ENCODE results near the gene PHLDB3.

DNA sequence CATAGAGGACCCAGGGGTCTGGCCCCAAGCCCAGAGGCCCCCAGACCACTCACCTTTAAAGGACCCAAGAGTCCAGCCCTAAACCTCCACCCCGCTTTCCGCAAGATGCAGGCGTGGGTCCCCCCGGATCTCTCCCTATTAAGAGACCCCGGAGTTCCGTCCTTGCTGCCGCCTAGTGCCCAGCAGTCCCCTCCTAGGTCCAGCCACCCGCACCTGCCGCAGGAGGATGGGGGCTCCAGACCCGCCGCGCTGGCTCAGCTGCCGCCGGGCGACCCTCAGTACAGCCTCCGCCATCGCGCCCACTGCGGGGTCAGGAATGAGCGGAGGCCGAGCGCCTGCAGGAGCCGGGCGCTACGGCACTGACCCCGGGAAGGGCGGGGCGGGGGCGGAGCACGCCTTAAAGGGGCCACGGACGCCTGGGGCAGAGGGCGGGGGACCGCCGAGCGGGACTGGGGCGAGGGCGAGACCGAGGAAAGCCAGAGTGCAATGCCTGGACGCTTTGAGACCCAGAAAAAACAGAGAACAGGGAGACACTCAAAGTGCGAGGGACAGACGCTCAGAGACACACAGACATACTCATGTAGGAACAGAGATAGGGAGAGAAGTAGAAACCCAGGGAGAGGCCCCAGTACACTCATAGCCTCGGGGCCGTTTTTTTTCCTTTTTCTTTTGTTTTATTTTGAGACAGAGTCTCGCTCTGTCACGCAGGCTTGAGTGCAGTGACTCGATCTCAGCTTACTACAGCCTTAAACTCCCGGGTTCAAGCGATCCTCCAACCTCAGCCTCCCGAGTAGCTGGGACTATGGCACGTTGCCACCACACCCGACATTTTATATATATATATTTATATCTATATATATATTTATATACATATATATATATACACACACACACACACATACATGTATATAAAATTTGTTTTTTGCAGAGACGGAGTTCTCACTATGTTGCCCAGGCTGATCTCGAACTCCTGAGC, 22.6 kb upstream of the PHLDB3 start, which contains the start of gene ETHE1:
- TF ChIP-seq POLR2A (IDR thresholded peaks at IDR 0.05), result peak in 2 of 3 donors; percentile 30 to 77
- TF ChIP-seq, protein P1, sequence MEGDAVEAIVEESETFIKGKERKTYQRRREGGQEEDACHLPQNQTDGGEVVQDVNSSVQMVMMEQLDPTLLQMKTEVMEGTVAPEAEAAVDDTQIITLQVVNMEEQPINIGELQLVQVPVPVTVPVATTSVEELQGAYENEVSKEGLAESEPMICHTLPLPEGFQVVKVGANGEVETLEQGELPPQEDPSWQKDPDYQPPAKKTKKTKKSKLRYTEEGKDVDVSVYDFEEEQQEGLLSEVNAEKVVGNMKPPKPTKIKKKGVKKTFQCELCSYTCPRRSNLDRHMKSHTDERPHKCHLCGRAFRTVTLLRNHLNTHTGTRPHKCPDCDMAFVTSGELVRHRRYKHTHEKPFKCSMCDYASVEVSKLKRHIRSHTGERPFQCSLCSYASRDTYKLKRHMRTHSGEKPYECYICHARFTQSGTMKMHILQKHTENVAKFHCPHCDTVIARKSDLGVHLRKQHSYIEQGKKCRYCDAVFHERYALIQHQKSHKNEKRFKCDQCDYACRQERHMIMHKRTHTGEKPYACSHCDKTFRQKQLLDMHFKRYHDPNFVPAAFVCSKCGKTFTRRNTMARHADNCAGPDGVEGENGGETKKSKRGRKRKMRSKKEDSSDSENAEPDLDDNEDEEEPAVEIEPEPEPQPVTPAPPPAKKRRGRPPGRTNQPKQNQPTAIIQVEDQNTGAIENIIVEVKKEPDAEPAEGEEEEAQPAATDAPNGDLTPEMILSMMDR (IDR thresholded peaks at IDR 0.05 in 8 of 11, conservative IDR thresholded peaks at IDR 0.05 in 3 of 11), result no peak
- peak; percentile 89 to 95 (median 92) for TF ChIP-seq POLR2AphosphoS5 (IDR thresholded peaks at IDR 0.05)
